Parathyroid adenoma (tissue), 2 donors: ENCODE measurements around the gene HACL1.

Experiments
- H2AFZ ChIP-seq: fragments of 300-600 bp; sonication (generic); one replicate; pipeline ENCODE4 v1.7.0; 2017; ENCODE audit warnings: antibody characterized with exemption, mild to moderate bottlenecking
- H3K27ac ChIP-seq: fragments of 300-600 bp; sonication (generic); one replicate; pipeline ENCODE4 v1.7.0; 2017
- H3K27me3 ChIP-seq: fragments of 300-600 bp; sonication (generic); one replicate; pipeline ENCODE4 v1.7.0; 2017; ENCODE audit warnings: low read length; ENCODE audit not compliant: control insufficient read depth, insufficient read depth
- H3K36me3 ChIP-seq: fragments of 300-600 bp; sonication (generic); one replicate; pipeline ENCODE4 v1.7.0; 2017; ENCODE audit warnings: low read length; ENCODE audit not compliant: control insufficient read depth, insufficient read depth
- H3K4me1 ChIP-seq: fragments of 300-600 bp; sonication (generic); one replicate; pipeline ENCODE4 v1.7.0; 2017; ENCODE audit warnings: control low read depth
- H3K4me2 ChIP-seq: fragments of 300-600 bp; sonication (generic); one replicate; pipeline ENCODE4 v1.7.0; 2017; ENCODE audit warnings: low read length
- H3K4me3 ChIP-seq: fragments of 300-600 bp; sonication (generic); one replicate; pipeline ENCODE4 v1.7.0; 2017; ENCODE audit warnings: low read depth, low read length
- H3K79me2 ChIP-seq: fragments of 300-600 bp; sonication (generic); one replicate; pipeline ENCODE4 v1.7.0; 2017; ENCODE audit warnings: control low read depth
- H3K9ac ChIP-seq: fragments of 300-600 bp; sonication (generic); one replicate; pipeline ENCODE4 v1.7.0; 2017; ENCODE audit warnings: mild to moderate bottlenecking
- H3K9me3 ChIP-seq: fragments of 300-600 bp; sonication (generic); one replicate; pipeline ENCODE4 v1.7.0; 2017; ENCODE audit warnings: low read length; ENCODE audit not compliant: control insufficient read depth
- CTCF ChIP-seq: fragments of 300-600 bp; sonication (generic); IDR thresholded peaks from one replicate; pipeline ENCODE4 v1.7.0; 2017; ENCODE audit warnings: antibody characterized with exemption, mild to moderate bottlenecking
- donor health status: primary hyperparathyroidism.

Gene HACL1

GRCh38 chr3:15585111-15585845 is 16.1 kb downstream of the HACL1 start:
- no peak for TF ChIP-seq CTCF
- H3K9me3 ChIP-seq = no peaks in the 10 kb centered on the region
- H3K4me2 ChIP-seq = no peak overlapping the region
- H3K27ac ChIP-seq = no peak overlapping the region
- no peak overlapping the region for H3K4me3 ChIP-seq
- H3K4me1 ChIP-seq = no peaks in the 10 kb centered on the region
- no peak overlapping the region for H2AFZ ChIP-seq
- H3K27me3 ChIP-seq = no peaks in the 10 kb centered on the region
- H3K36me3 ChIP-seq = no peaks in the 10 kb centered on the region
- no peak overlapping the region for H3K9ac ChIP-seq
- no peaks in the 10 kb centered on the region for H3K79me2 ChIP-seq

- no peak overlapping the region for H3K4me2 ChIP-seq
- no peak overlapping the region for H3K9ac ChIP-seq
- TF ChIP-seq CTCF = no peak
- H2AFZ ChIP-seq = no peak overlapping the region
- H3K79me2 ChIP-seq = no peaks in the 10 kb centered on the region
- no peaks in the 10 kb centered on the region for H3K9me3 ChIP-seq
- no peak overlapping the region for H3K27ac ChIP-seq
- no peaks in the 10 kb centered on the region for H3K36me3 ChIP-seq
- H3K4me1 ChIP-seq = no peaks in the 10 kb centered on the region
- no peak overlapping the region for H3K4me3 ChIP-seq
- no peaks in the 10 kb centered on the region for H3K27me3 ChIP-seq
These were observed 19.6 kb downstream of the HACL1 start for GRCh38 chr3:15581471-15582394.

DNA sequence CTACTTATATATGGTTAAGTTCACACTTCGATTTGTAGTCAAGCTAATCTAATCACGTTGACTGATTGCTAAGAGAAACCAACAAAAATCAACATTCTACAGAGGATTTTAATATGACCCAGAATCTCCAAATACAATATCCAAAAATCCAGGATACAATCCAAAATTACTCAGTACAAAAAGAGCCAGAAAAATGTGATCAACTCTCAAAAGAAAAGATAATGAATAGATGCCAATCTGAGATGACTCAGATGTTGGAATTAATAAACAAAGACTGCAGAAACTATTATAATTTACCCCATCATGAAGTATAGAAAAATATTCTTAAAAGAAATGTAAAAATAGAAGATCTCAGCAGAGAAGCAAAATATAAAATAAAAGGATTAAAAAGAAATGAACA is 22.3 kb downstream of the HACL1 start:
- H3K4me3 ChIP-seq = no peak overlapping the region
- no peak for TF ChIP-seq CTCF
- H3K9ac ChIP-seq = no peak overlapping the region
- H3K27me3 ChIP-seq = no peaks in the 10 kb centered on the region
- no peaks in the 10 kb centered on the region for H3K79me2 ChIP-seq
- no peak overlapping the region for H3K27ac ChIP-seq
- H3K4me2 ChIP-seq = no peak overlapping the region
- H2AFZ ChIP-seq = no peak overlapping the region
- H3K4me1 ChIP-seq = no peaks in the 10 kb centered on the region
- H3K9me3 ChIP-seq = no peaks in the 10 kb centered on the region
- H3K36me3 ChIP-seq = no peaks in the 10 kb centered on the region

GRCh38 chr3:15578289-15578867 is 23.0 kb downstream of the HACL1 start:
- H3K27me3 ChIP-seq = no peaks in the 10 kb centered on the region

More at GRCh38 chr3:15578289-15578867, 23.0 kb downstream of the HACL1 start:
- no peaks in the 10 kb centered on the region for H3K4me1 ChIP-seq
- H3K4me3 ChIP-seq = no peak overlapping the region
- no peak overlapping the region for H3K27ac ChIP-seq
- no peak overlapping the region for H2AFZ ChIP-seq
- no peaks in the 10 kb centered on the region for H3K79me2 ChIP-seq
- TF ChIP-seq CTCF = no peak
- H3K9ac ChIP-seq = no peak overlapping the region
- H3K9me3 ChIP-seq = no peaks in the 10 kb centered on the region
- H3K36me3 ChIP-seq = no peaks in the 10 kb centered on the region
- no peak overlapping the region for H3K4me2 ChIP-seq
